H1 (cell line): ENCODE measurements around the gene OTUD3. TPM values are rescaled to one million over a fixed set of nuclear protein-coding genes. Genes with fewer than 3 reads are reported as not detected.

Source experiments
- CTCF ChIA-PET: fragments of 300-600 bp; sonication (Branson Sonifier 250); formaldehyde crosslinking; loops from one replicate; lab custom pipeline; 2021; ENCODE audit not compliant: partially characterized antibody; lab: Charles Lee
- POLR2A ChIA-PET: fragments of 300-600 bp; sonication (Branson Sonifier 250); formaldehyde crosslinking; loops from one replicate; lab custom pipeline; 2021; ENCODE audit warnings: inconsistent platforms; ENCODE audit not compliant: partially characterized antibody; lab: Charles Lee
- DNase-seq, 2 experiments: peaks; one replicate each; pipeline versions ENCODE4 v3.0.0 to v3.0.0-alpha.2; 2010 to 2022; ENCODE audit warnings: low spot score in 2 of 2, low read depth in 1 of 2, mixed read lengths in 1 of 2
- FAIRE-seq: peaks from 2 replicates; lab custom pipeline; 2011; peaks lifted over from hg19 to GRCh38; lab: Jason Lieb, UNC
- H2AFZ ChIP-seq: 2 replicates; pipeline ENCODE4 v1.8.1; 2012; ENCODE audit warnings: low read length, inconsistent platforms
- H2AK5ac ChIP-seq: 2 replicates; pipeline ENCODE4 v1.6.1; 2013; ENCODE audit warnings: low read depth, low read length
- H2BK120ac ChIP-seq: replicated peaks from 2 replicates; pipeline ENCODE3; 2013; ENCODE audit warnings: low read depth, low read length, inconsistent platforms
- H2BK12ac ChIP-seq: 2 replicates; pipeline ENCODE4 v1.6.1; 2013; ENCODE audit warnings: low read depth, low read length
- H2BK15ac ChIP-seq: 2 replicates; pipeline ENCODE4 v1.6.1; 2013; ENCODE audit warnings: low read length
- H2BK20ac ChIP-seq: 2 replicates; pipeline ENCODE4 v1.6.1; 2013; ENCODE audit warnings: low read length
- H2BK5ac ChIP-seq: 2 replicates; pipeline ENCODE4 v1.6.1; 2013; ENCODE audit warnings: low read depth, low read length
- H3K14ac ChIP-seq: 2 replicates; pipeline ENCODE4 v1.6.1; 2013; ENCODE audit warnings: inconsistent platforms; ENCODE audit not compliant: insufficient read length
- H3K18ac ChIP-seq: 2 replicates; pipeline ENCODE4 v1.6.1; 2013; ENCODE audit warnings: low read length; ENCODE audit errors: extremely low read depth
- H3K23ac ChIP-seq: 2 replicates; pipeline ENCODE4 v1.6.1; 2013; ENCODE audit warnings: inconsistent platforms; ENCODE audit not compliant: insufficient read length
- H3K23me2 ChIP-seq: 2 replicates; pipeline ENCODE4 v1.6.1; 2013; ENCODE audit warnings: low read depth, low read length
- H3K27ac ChIP-seq: 2 replicates; pipeline ENCODE4 v1.6.1; 2011; ENCODE audit warnings: low read depth, low read length, inconsistent platforms
- H3K27me3 ChIP-seq, 4 experiments: replicated peaks in 1 of 4; 1 replicate in 1 of 4; 2 replicates in 3 of 4; pipeline versions ENCODE4 v1.6.1 to v1.8.1; 2011 to 2013; ENCODE audit warnings: low read length in 3 of 4, mild to moderate bottlenecking in 3 of 4, inconsistent platforms in 2 of 4, mixed read lengths in 2 of 4, moderate library complexity in 1 of 4; ENCODE audit not compliant: control insufficient read depth in 3 of 4, insufficient read depth in 3 of 4; ENCODE audit errors: extremely low read depth in 1 of 4
- H3K36me3 ChIP-seq, 4 experiments: 2 replicates each; pipeline versions ENCODE4 v1.6.1 to v1.8.1; 2011 to 2013; ENCODE audit warnings: mild to moderate bottlenecking in 4 of 4, low read length in 3 of 4, moderate library complexity in 2 of 4, control low read depth in 1 of 4, inconsistent platforms in 1 of 4; ENCODE audit not compliant: insufficient read depth in 4 of 4, control insufficient read depth in 2 of 4
- H3K4ac ChIP-seq: replicated peaks from 2 replicates; pipeline ENCODE3; 2013; ENCODE audit warnings: low read length, low read depth, mixed read lengths, inconsistent platforms; ENCODE audit not compliant: insufficient read length
- H3K4me1 ChIP-seq, 4 experiments: replicated peaks in 1 of 4; 1 replicate in 1 of 4; 2 replicates in 3 of 4; pipeline versions ENCODE4 v1.6.1 to v1.8.1; 2011 to 2013; ENCODE audit warnings: low read length in 3 of 4, inconsistent platforms in 2 of 4, mixed read lengths in 1 of 4; ENCODE audit not compliant: insufficient read depth in 4 of 4, control insufficient read depth in 3 of 4
- H3K4me2 ChIP-seq, 2 experiments: 2 replicates each; pipeline versions ENCODE4 v1.6.1 to v1.8.1; 2011 to 2013; ENCODE audit warnings: low read depth in 2 of 2, low read length in 2 of 2, control low read depth in 1 of 2, inconsistent platforms in 1 of 2, mild to moderate bottlenecking in 1 of 2; ENCODE audit not compliant: insufficient read depth in 1 of 2
- H3K4me3 ChIP-seq, 4 experiments: fragments of 200-600, 300-600 bp in 1 of 4; sonication (generic), shearing (Covaris generic), sonication (Bioruptor Twin) in 1 of 4; 2 replicates each; pipeline versions ENCODE4 v1.5.1 to v1.8.1; 2011 to 2016; ENCODE audit warnings: low read length in 4 of 4, low read depth in 3 of 4, control low read depth in 2 of 4, inconsistent platforms in 2 of 4, mild to moderate bottlenecking in 2 of 4, mixed read lengths in 1 of 4, moderate library complexity in 1 of 4; ENCODE audit not compliant: insufficient read depth in 2 of 4; ENCODE audit errors: extremely low read depth in 1 of 4
- H3K56ac ChIP-seq: replicated peaks from 2 replicates; pipeline ENCODE3; 2013; ENCODE audit warnings: low read depth, mild to moderate bottlenecking, mixed read lengths, low read length, inconsistent platforms; ENCODE audit not compliant: insufficient read length
- H3K79me1 ChIP-seq: 2 replicates; pipeline ENCODE4 v1.6.1; 2013; ENCODE audit warnings: low read depth, low read length, control low read depth
- H3K79me2 ChIP-seq, 2 experiments: 2 replicates each; pipeline versions ENCODE4 v1.6.1 to v1.8.1; 2012 to 2013; ENCODE audit warnings: low read length in 2 of 2, mild to moderate bottlenecking in 2 of 2, inconsistent platforms in 1 of 2; ENCODE audit not compliant: insufficient read depth in 2 of 2, control insufficient read depth in 1 of 2
- H3K9ac ChIP-seq, 4 experiments: replicated peaks in 1 of 4; 1 replicate in 1 of 4; 2 replicates in 3 of 4; pipeline versions ENCODE4 v1.6.1 to v1.8.1; 2011 to 2013; ENCODE audit warnings: low read depth in 3 of 4, low read length in 3 of 4, control low read depth in 2 of 4, mild to moderate bottlenecking in 2 of 4, moderate library complexity in 2 of 4, inconsistent platforms in 1 of 4; ENCODE audit errors: extremely low read depth in 1 of 4
- H3K9me3 ChIP-seq, 2 experiments: 2 replicates each; pipeline versions ENCODE4 v1.6.1 to v1.8.1; 2012 to 2013; ENCODE audit warnings: mild to moderate bottlenecking in 2 of 2, moderate library complexity in 2 of 2, control low read depth in 1 of 2, inconsistent platforms in 1 of 2, low read depth in 1 of 2, low read length in 1 of 2, mixed read lengths in 1 of 2; ENCODE audit not compliant: insufficient read depth in 2 of 2
- H4K20me1 ChIP-seq, 2 experiments: replicated peaks in 1 of 2; 2 replicates each; pipeline versions ENCODE3 to v1.8.1; 2011 to 2013; ENCODE audit warnings: inconsistent platforms in 2 of 2, low read length in 2 of 2, mild to moderate bottlenecking in 1 of 2; ENCODE audit not compliant: insufficient read depth in 2 of 2, control insufficient read depth in 1 of 2
- H4K5ac ChIP-seq: 2 replicates; pipeline ENCODE4 v1.6.1; 2013; ENCODE audit warnings: low read length, low read depth, mixed read lengths, inconsistent platforms; ENCODE audit not compliant: insufficient read length
- H4K8ac ChIP-seq: 2 replicates; pipeline ENCODE4 v1.8.0; 2013; ENCODE audit warnings: mild to moderate bottlenecking, moderate library complexity, low read length, inconsistent platforms; ENCODE audit not compliant: insufficient read depth; ENCODE audit errors: extremely low read depth
- H4K91ac ChIP-seq: replicated peaks from 2 replicates; pipeline ENCODE3; 2013; ENCODE audit warnings: low read length, mixed read lengths, inconsistent platforms; ENCODE audit not compliant: insufficient read length
- ASH2L ChIP-seq: fragments of 200-600, 300-600 bp; sonication (generic); IDR thresholded peaks from one replicate; pipeline ENCODE4 v1.7.1; 2017; ENCODE audit warnings: low read length
- TAF1 ChIP-seq: IDR thresholded peaks from 2 replicates; pipeline ENCODE4 v1.6.1; 2011; ENCODE audit warnings: mild to moderate bottlenecking, low read depth, low read length
- WGBS, 2 experiments: shearing (Covaris generic) in 1 of 2; methylation state at CpG; one replicate each; pipeline versions ENCODE4 v1.1.6 to v1.1.7; 2013 to 2015; ENCODE audit warnings: low lambda C conversion rate in 2 of 2, mixed read lengths in 2 of 2, inconsistent platforms in 1 of 2, low coverage in 1 of 2, missing lambda C conversion rate in 1 of 2; ENCODE audit not compliant: insufficient replicate concordance in 2 of 2, insufficient coverage in 1 of 2, insufficient read length in 1 of 2; ENCODE audit errors: extremely low coverage in 1 of 2, missing lambda C conversion rate in 1 of 2; 5-methylcytosine and 5-hydroxymethylcytosine counted together
- polyA plus RNA-seq, 7 experiments: library from polyadenylated mRNA; depleted of rRNA in 3 of 7; stranded (reverse) in 5 of 7; unstranded in 2 of 7; fragments of >200 nt in 5 of 7; fragments of 200-250 nt in 2 of 7; gene quantifications; 1 replicate in 5 of 7; 2 replicates in 1 of 7; 4 replicates in 1 of 7; pipeline versions ENCODE4 v1.2.1 to v1.2.3, GENCODE V29; 2011 to 2013; ENCODE audit warnings: missing spikeins in 2 of 7, mixed read lengths in 2 of 7
- total RNA-seq: library from RNA; stranded (reverse); fragmentation: NEBNext Ultra II Directional; extraction: Animal tissue kit (Norgen Biotek cat#: 25700); gene quantifications from 2 replicates; pipeline ENCODE4 v1.2.1, GENCODE V29; 2021

OTUD3 gene
- total and polyA plus RNA-seq, 2 of the 8 experiments (the other 6 are each of a cell fraction or from before 2014, with no cell fraction given): 6.3 to 11.9 TPM

GRCh38 chr1:19879227-19879626 is 3.0 kb upstream of the OTUD3 start:
- peaks cover 0 to 4% of the 10 kb centered on the region in 2 experiments for H4K20me1 ChIP-seq
- no peak overlapping the region for H2BK120ac ChIP-seq
- 81% methylated on average over 4 of the region's 4 CpGs; no CpG with 5 or more reads in 1 of the 2 experiments for WGBS, 2 experiments
- H3K23ac ChIP-seq: no peak overlapping the region
- H4K5ac ChIP-seq: no peak overlapping the region
- ChIA-PET CTCF (interaction anchor here (0.7 to 2.0 kb wide), 3 partner anchors 10 to 261 kb away, joined by 3 to 7 read pairs (median 3); no protein-coding TSS in a partner anchor), POLR2A (no interaction called here)
- FAIRE-seq (no peak), DNase-seq (no peak)
- no peak overlapping the region for H2AK5ac ChIP-seq
- H2BK20ac ChIP-seq: no peak overlapping the region
- no peaks in the 10 kb centered on the region; the same call in 1 of the 2 replicates for H3K79me1 ChIP-seq
- H3K4me2 ChIP-seq: no peak overlapping the region
- H4K8ac ChIP-seq: no peak overlapping the region
- no peak overlapping the region for H3K14ac ChIP-seq
- H3K18ac ChIP-seq: no peak overlapping the region
- H3K79me2 ChIP-seq: peaks cover 10 to 16% of the 10 kb centered on the region in 2 experiments
- H3K23me2 ChIP-seq: no peaks in the 10 kb centered on the region; the same call in 1 of the 2 replicates
- no peak overlapping the region for H2AFZ ChIP-seq
- peaks cover 0 to 3% (median 3%) of the 10 kb centered on the region in 4 experiments; a peak in 3 of 7 replicates for H3K4me1 ChIP-seq
- H3K4me3 ChIP-seq: no peak overlapping the region
- H3K36me3 ChIP-seq: no peaks in the 10 kb centered on the region
- no peak overlapping the region for H4K91ac ChIP-seq
- no peak overlapping the region for H2BK15ac ChIP-seq
- TF ChIP-seq TAF1: no peak
- TF ChIP-seq ASH2L: no peak
- no peak overlapping the region for H3K56ac ChIP-seq
- H3K4ac ChIP-seq: no peak overlapping the region
- no peak overlapping the region for H2BK5ac ChIP-seq
- no peak overlapping the region for H3K9ac ChIP-seq
- 0 out of 4 replicates have a peak, but pooled peaks cover 0 to 2% of the 10 kb centered on the region in 2 experiments for H3K9me3 ChIP-seq
- H3K27me3 ChIP-seq: no peaks in the 10 kb centered on the region
- H2BK12ac ChIP-seq: no peak overlapping the region
- H3K27ac ChIP-seq: no peak overlapping the region
